ENCODE results near the gene KCNN3.

The KCNN3 gene

GRCh38 chr1:154726443-154726842, 143.6 kb downstream of the KCNN3 start:
- Histone ChIP-seq H2AFZ (ENCODE audit: low read length) (no peak overlapping the region), H4K20me1 (ENCODE audit: insufficient read depth, low read length) (no peaks in the 10 kb centered on the region), H3K27ac (ENCODE audit: low read length) (no peak overlapping the region), H3K4me1 (ENCODE audit: low read length) (peaks cover 14% of the 10 kb centered on the region; the same call in 1 of the 2 replicates), H3K27me3 (replicated peaks; ENCODE audit: insufficient read depth, low read length) (no peaks in the 10 kb centered on the region), H3K79me2 (ENCODE audit: low read length) (no peaks in the 10 kb centered on the region), H3K4me2 (ENCODE audit: low read depth, low read length) (no peak overlapping the region), H3K9me2 (replicated peaks; ENCODE audit: insufficient read depth, low read length) (no peaks in the 10 kb centered on the region), H3K9me3 (replicated peaks; ENCODE audit: insufficient read depth, low read length) (no peaks in the 10 kb centered on the region), H3F3A (ENCODE audit: insufficient read depth, low read length) (no peaks in the 10 kb centered on the region), H3K36me3 (replicated peaks; ENCODE audit: insufficient read depth, low read length) (no peaks in the 10 kb centered on the region), H3K9ac (ENCODE audit: low read length) (no peak overlapping the region), H3K4me3 (ENCODE audit: low read length) (no peak overlapping the region)
- no peak for TF ChIP-seq CTCF (IDR thresholded peaks at IDR 0.05; ENCODE audit: low read length)
- TF ChIP-seq EZH2 (optimal IDR thresholded peaks at IDR 0.05; ENCODE audit: low read depth, low read length), result no peak
- TF ChIP-seq EZH2phosphoT487 (IDR thresholded peaks at IDR 0.05; ENCODE audit: low read length), result no peak
- DNase-seq, result no peak

GRCh38 chr1:154725865-154726264, 144.2 kb downstream of the KCNN3 start:
- Histone ChIP-seq H3K4me2 (ENCODE audit: low read depth, low read length) (no peak overlapping the region), H3K27ac (ENCODE audit: low read length) (no peak overlapping the region), H3F3A (ENCODE audit: insufficient read depth, low read length) (no peaks in the 10 kb centered on the region), H4K20me1 (ENCODE audit: insufficient read depth, low read length) (no peaks in the 10 kb centered on the region), H3K9me3 (replicated peaks; ENCODE audit: insufficient read depth, low read length) (no peaks in the 10 kb centered on the region), H3K4me3 (ENCODE audit: low read length) (no peak overlapping the region), H3K9ac (ENCODE audit: low read length) (no peak overlapping the region), H2AFZ (ENCODE audit: low read length) (no peak overlapping the region), H3K4me1 (ENCODE audit: low read length) (peaks cover 10% of the 10 kb centered on the region; the same call in 1 of the 2 replicates), H3K79me2 (ENCODE audit: low read length) (no peaks in the 10 kb centered on the region), H3K9me2 (replicated peaks; ENCODE audit: insufficient read depth, low read length) (no peaks in the 10 kb centered on the region), H3K36me3 (replicated peaks; ENCODE audit: insufficient read depth, low read length) (no peaks in the 10 kb centered on the region), H3K27me3 (replicated peaks; ENCODE audit: insufficient read depth, low read length) (no peaks in the 10 kb centered on the region)
- TF ChIP-seq EZH2phosphoT487 (IDR thresholded peaks at IDR 0.05; ENCODE audit: low read length) (no peak), CTCF (IDR thresholded peaks at IDR 0.05; ENCODE audit: low read length) (no peak), EZH2 (optimal IDR thresholded peaks at IDR 0.05; ENCODE audit: low read depth, low read length) (no peak)
- DNase-seq, result no peak

- Histone ChIP-seq H3K4me1 (ENCODE audit: low read length) (no peaks in the 10 kb centered on the region), H3K27ac (ENCODE audit: low read length) (no peak overlapping the region), H3K36me3 (replicated peaks; ENCODE audit: insufficient read depth, low read length) (no peaks in the 10 kb centered on the region), H4K20me1 (ENCODE audit: insufficient read depth, low read length) (no peaks in the 10 kb centered on the region), H3K79me2 (ENCODE audit: low read length) (no peaks in the 10 kb centered on the region), H2AFZ (ENCODE audit: low read length) (no peak overlapping the region), H3K27me3 (replicated peaks; ENCODE audit: insufficient read depth, low read length) (no peaks in the 10 kb centered on the region), H3F3A (ENCODE audit: insufficient read depth, low read length) (no peaks in the 10 kb centered on the region), H3K4me2 (ENCODE audit: low read depth, low read length) (no peak overlapping the region), H3K9ac (ENCODE audit: low read length) (no peak overlapping the region), H3K9me2 (replicated peaks; ENCODE audit: insufficient read depth, low read length) (no peaks in the 10 kb centered on the region), H3K9me3 (replicated peaks; ENCODE audit: insufficient read depth, low read length) (no peaks in the 10 kb centered on the region), H3K4me3 (ENCODE audit: low read length) (no peak overlapping the region)
- no peak for DNase-seq
- TF ChIP-seq EZH2 (optimal IDR thresholded peaks at IDR 0.05; ENCODE audit: low read depth, low read length) (no peak), EZH2phosphoT487 (IDR thresholded peaks at IDR 0.05; ENCODE audit: low read length) (no peak), CTCF (IDR thresholded peaks at IDR 0.05; ENCODE audit: low read length) (no peak)
Observed at GRCh38 chr1:154720328-154721297, 149.5 kb downstream of the KCNN3 start.
